ENCODE measurements around the gene TANK.

- TF ChIP-seq CTCF (IDR thresholded peaks at IDR 0.05; ENCODE audit: low read depth, low read length, poor library complexity, severe bottlenecking) (no peak), EZH2phosphoT487 (IDR thresholded peaks at IDR 0.05; ENCODE audit: borderline replicate concordance, low read length) (no peak)
Measured at GRCh38 chr2:161257123-161257952, 97.1 kb downstream of the TANK start.

Measured in DOHH2 (cell line).